CMK (cell line): ENCODE measurements around the gene SF1.

Experiments
- DNase-seq: peaks from one replicate; pipeline ENCODE4 v3.0.0-alpha.2; 2010; ENCODE audit warnings: low read depth

SF1 gene

GRCh38 chr11:64801158-64801464 lies 22.8 kb upstream of the SF1 start:
- DNase-seq: no peak

DNA sequence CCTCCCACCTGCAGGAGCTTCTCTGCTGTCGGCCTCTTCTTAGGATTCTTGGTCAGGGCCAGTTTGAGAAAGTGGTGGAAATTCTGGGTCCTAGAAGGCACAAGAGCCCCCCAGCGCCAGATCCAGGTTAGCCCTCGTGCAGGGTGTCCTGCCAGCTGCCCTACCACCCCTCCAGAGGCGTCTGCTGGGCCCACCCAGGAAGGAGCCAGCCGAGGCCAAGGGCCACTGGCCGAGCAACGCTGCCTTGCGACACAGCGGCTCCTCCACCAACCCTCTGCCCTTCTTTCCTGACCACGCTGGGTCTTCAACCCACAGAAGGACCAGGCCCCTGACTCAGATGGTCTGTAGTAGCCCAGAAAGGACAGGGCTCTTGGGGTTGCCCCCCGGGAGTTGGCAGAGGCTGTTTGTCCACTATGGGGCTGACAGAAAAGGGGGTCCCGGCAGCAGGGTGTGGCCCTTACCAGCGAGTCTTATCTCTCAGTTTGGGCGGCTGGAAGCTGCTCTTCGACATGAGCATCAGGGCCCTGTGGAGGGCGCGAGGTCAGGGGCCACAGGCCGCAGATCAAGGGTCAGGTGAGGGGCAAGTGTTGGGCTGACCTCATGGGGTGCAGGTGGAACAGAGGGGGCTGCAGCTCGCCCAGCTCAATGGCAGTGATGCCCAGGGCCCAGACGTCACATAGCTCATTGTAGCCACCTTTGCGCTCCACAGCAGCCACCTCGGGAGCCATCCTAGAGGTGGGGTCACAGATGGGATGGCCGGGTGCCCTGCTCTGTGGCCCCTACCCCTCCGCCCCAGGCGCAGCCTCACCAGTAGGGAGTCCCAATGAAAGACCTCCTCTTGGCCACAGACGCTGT lies 22.2 kb upstream of the SF1 start:
- DNase-seq: no peak

- DNase-seq: no peak
Observed at GRCh38 chr11:64799623-64800302, 21.4 kb upstream of the SF1 start.

DNA sequence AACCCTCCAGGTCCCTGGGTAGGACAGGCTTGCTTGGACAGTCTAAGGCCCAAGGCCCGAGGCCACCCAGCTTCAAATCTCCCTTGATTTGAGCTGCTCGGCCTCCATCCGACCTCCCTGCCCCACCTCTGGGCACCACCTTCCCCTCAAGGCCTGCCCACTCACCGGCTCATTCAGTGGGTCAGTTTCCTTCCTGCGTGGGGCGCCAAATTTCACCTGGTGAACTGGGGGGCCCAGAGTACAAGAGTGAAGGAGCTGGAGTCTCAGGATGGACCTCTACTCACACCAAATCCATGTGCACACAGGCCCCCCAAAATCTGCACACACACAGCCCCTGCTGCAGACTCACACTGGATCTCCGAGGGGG lies 20.9 kb upstream of the SF1 start:
- DNase-seq: no peak

DNA sequence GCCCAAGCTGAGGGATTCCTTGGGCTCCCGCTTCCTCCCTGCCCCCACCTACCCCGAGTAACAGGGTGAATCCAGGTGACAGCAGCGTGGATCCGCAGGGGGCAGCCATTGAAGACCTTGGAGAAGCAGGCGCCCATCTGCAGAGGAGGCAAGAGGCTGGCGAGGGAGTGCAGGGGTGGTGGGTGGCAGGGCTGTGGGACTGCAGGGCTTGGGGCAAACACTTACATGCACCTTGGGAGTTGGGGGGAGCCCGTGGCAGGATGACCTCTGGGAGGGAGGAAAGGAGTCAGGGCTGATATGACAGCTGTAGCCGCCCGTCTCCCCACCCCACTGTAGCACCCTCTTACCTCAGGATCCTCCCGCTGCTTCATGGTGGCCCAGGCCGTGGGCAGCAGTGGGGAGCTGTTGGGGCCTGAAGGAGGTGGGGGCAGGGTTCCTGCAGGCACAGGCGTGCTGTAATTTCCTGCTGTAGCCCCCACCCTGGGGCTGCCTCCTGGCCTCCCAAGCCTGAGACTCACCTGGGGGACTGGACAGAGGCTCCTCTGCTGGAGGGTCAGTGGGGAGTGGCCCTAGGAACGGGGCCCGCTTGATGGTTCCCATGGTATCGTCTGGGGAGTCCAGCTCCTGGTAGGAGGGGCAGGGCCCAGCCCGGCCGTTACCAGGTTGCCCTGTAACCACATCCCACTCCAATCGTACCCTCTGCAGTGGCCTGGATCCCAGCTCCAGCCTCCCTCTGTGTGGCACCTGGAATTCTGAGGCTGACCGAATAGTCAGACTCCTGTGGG lies 18.6 kb upstream of the SF1 start:
- DNase-seq: no peak

DNA sequence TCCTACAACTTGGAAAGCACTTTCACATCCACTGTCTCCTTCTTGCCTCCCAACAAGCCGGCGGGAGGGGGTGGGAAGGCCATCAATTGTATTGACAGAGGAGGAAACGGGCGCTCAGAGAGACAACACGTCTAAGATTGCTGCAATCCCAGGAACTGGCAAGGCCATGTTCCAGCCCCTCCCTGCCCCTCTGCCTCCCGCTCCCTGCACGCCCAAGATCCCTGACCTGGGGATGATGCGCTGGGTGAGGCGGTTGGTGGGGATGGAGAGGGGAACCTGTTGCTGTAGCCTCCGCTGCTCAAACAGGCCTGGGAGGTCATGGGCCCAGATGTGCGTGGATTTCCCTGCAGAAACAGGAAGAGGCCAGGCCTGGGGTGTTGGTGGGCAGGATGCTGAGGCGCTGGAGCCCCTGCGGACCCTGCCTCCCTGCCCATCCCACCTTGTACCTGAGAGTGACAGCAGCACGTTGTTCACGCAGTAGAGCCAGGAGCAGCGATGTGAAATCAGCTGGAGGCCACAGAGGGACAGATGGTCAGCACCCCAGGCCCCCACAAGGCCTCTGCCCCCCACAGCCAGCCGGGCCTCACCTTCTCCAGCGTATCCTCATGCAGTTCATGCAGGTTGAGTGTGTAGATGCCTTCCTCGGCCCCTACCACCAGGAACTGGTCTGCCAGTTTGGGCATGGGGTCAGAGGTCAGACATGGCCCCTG lies 17.9 kb upstream of the SF1 start:
- no peak for DNase-seq

GRCh38 chr11:64794526-64794925 lies 16.2 kb upstream of the SF1 start:
- no peak for DNase-seq

DNA sequence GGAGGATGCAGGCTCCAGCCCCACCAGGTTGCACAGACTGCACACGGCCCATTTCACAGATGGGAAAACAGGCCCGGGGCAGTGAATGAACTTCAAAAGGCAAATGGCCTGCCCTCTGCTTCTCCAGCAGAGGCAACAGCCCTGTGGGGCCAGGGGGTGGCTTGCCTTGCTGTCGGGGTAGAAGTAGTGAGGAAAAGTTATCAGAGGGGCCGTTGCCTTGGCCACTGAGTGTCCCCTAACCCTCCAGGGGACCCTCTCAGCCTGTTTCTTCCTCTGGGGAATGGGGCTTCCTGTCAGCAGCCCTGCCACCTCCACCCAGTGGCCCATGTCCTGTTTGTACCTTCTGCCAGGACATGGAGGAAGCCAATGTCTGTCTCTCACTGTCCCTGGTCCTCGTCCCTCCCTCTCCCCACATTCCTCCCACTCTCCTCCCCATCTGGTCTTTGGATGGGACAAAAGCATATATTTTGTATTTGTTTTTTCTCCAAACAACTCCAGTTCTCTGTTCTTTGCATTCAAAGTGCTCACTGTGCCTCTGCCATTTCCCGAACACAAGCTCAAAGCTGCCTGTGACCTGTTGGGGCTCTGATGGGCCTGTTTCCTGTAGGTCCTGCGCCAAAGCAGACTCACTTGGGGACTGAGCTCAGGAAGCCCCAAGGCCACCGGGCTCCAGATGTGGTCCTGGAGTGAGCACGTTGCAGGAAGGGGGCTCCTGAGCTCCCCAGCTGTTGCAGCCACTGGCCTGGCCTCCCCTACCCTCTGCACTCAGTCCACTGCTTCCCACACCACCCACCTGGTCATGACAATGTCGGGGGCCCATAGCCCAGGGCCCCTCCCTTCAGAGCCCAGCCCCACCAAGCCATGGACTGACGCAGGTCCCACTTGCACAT lies 15.2 kb upstream of the SF1 start:
- no peak for DNase-seq

GRCh38 chr11:64792482-64792881 lies 14.1 kb upstream of the SF1 start:
- DNase-seq: no peak

DNA sequence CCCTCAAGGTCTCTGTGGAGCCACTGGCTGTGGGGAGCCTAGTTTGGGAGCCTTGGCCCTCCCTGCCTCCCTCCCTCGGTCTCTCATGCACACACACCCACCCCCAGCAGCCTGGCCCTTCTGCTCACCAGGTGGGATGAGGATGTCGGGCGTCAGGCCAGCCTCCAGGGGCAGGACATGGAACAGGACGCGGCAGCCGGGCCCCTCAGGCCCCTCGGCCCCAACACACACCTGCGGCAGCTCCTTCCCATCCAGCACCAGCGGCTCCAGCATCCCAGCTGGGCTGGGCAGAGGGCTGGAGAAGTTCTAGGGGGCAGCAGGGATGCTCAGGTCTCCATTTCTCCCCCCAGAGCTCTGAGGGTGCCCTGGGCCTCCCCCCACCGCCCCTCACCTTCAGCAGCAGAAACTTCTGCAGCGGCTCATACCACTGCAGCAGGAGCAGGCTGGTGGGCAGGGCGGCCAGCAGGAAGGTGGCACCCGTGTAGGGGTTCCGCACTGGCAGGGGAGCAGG lies 13.5 kb upstream of the SF1 start:
- DNase-seq: no peak

GRCh38 chr11:64790205-64791095 lies 12.1 kb upstream of the SF1 start:
- DNase-seq: no peak

- no peak for DNase-seq
Observed at GRCh38 chr11:64789331-64790204, 11.2 kb upstream of the SF1 start.

DNA sequence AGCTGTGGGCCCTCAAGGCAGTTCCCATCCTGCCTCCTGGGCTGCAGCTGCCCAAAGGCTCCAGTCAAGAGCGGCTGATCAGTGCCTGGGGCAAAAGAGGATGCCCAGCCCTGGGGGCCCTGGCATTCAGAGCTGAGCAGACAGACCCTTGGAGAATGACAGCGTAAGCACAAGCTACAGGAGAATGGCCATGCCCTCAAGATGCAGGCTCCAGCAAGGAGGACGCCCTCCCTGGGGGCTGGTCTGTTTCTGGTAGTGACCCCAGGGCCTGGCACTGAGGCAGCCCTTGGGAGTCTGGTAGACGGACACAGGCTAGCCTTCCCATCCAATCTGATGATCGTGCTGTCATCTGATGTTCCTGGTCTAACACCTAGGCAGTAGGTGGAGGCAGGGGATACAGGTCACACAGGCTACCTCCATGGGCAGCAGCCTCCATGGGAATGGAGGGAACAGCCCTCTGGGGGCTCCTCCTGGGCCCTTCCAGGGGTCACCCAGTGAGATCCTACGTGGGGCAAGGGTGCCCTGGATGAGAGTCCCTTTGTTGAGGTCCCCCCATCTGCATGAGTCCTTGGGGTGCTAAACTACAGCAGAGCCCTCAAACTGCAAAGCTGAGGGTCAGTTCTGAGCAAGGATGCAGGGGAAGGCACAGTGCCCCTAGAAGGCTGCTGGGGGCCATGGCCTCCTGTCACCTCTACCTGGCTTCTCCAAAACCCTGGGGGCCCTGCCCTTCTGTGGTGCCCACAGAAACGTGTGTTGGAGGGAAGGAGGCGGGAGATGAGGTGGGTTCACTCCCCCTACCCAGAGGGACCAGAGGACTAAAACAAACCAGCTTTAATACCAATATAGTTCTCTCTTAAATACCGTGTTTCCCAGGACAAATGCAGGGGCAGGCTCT lies 10.2 kb upstream of the SF1 start:
- DNase-seq: no peak

GRCh38 chr11:64787526-64788320 lies 9.4 kb upstream of the SF1 start:
- no peak for DNase-seq

GRCh38 chr11:64786308-64786707 lies 8.0 kb upstream of the SF1 start:
- no peak for DNase-seq

DNA sequence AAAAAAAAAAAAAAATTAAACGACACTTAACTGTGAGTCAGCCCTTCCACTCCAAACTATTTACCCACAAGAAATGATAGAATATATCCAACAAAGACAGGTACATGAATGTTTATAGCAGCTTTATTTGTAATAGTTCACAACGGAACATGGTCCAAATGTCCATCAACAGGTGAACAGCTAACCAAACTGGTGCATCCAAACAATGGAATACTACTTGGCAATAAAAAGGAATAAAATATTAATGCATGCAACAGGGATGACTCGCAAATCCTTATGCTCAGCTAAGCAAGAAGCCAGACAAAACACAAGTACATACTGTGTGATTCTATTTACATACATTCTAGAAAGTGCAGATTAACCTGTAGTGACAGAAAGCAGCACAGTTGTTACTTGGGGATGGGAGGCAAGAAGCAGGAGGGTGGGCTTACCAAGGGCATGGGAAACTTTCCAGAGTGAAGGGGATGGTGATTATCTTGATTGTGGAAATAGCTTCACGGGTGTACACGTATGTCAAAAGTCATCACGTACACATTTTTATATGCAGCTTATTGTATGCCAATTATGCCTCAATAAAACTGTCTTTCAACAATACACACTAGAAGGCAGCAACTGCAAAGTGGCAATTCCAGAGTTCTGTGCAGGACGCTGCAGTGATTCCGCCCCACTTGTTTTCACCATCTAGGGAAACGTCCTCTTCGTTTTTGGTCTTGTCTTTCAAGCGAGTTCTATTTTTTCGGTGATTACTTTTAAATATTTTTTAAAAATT lies 6.7 kb upstream of the SF1 start:
- no peak for DNase-seq

GRCh38 chr11:64778223-64778472 lies 194 bp downstream of the SF1 start:
- no peak for DNase-seq
